OCI-LY7 (cell line): Measurements from ENCODE around the gene SPP2. TPM values are rescaled to one million over a fixed set of nuclear protein-coding genes. Genes with fewer than 3 reads are reported as not detected.

Experiments used
- BruUV-seq: library from RNA; stranded (reverse); fragments of 400-500 nt; replicated peaks from 2 replicates; lab custom pipeline; 2021; lab: Mats Ljungman, UMichigan
- CTCF ChIA-PET: fragments of 300-600 bp; sonication (Branson Sonifier 250); formaldehyde crosslinking; loops from one replicate; lab custom pipeline; 2022; ENCODE audit warnings: antibody characterized with exemption; ENCODE audit not compliant: unreplicated experiment; lab: Charles Lee
- POLR2A ChIA-PET: fragments of 300-600 bp; sonication (Branson Sonifier 250); formaldehyde crosslinking; loops from one replicate; lab custom pipeline; 2022; ENCODE audit warnings: antibody characterized with exemption; lab: Charles Lee
- DNase-seq: peaks from one replicate; pipeline ENCODE4 v3.0.0-alpha.2; 2015; ENCODE audit warnings: low spot score
- H2AFZ ChIP-seq: fragments of 200-600 bp; sonication (generic), shearing (Covaris generic); 2 replicates; pipeline ENCODE4 v1.6.1; 2014; ENCODE audit warnings: mild to moderate bottlenecking, antibody characterized with exemption, low read length, moderate library complexity
- H3K27ac ChIP-seq: fragments of 200-600 bp; sonication (generic); 2 replicates; pipeline ENCODE4 v1.5.1; 2014; ENCODE audit warnings: mixed run types, low read depth, mild to moderate bottlenecking, moderate library complexity, low read length, inconsistent platforms; ENCODE audit not compliant: poor library complexity, severe bottlenecking
- H3K36me3 ChIP-seq: fragments of 200-600 bp; sonication (generic); 2 replicates; pipeline ENCODE4 v1.6.1; 2014; ENCODE audit warnings: mild to moderate bottlenecking, antibody characterized with exemption, low read length, moderate library complexity, mixed read lengths; ENCODE audit not compliant: insufficient read depth
- H3K4me1 ChIP-seq: fragments of 200-600 bp; sonication (generic); 2 replicates; pipeline ENCODE4 v1.5.1; 2014; ENCODE audit warnings: mild to moderate bottlenecking, low read length; ENCODE audit not compliant: insufficient read depth, poor library complexity, severe bottlenecking
- H3K4me2 ChIP-seq: fragments of 200-600 bp; sonication (generic); 2 replicates; pipeline ENCODE4 v1.6.1; 2014; ENCODE audit warnings: mild to moderate bottlenecking, low read length
- H3K4me3 ChIP-seq: fragments of 200-600 bp; sonication (generic); 2 replicates; pipeline ENCODE4 v1.5.1; 2014; ENCODE audit warnings: mild to moderate bottlenecking, low read depth, low read length; ENCODE audit not compliant: poor library complexity, severe bottlenecking
- H3K79me2 ChIP-seq: fragments of 200-600 bp; sonication (generic); 2 replicates; pipeline ENCODE4 v1.6.1; 2016; ENCODE audit warnings: low read depth, mild to moderate bottlenecking, low read length, moderate library complexity, mixed read lengths; ENCODE audit not compliant: insufficient read depth
- H3K9me2 ChIP-seq: fragments of 200-600 bp; sonication (generic); 2 replicates; pipeline ENCODE4 v1.6.1; 2016; ENCODE audit warnings: mild to moderate bottlenecking, low read length, mixed read lengths; ENCODE audit not compliant: insufficient read depth
- H3K9me3 ChIP-seq: fragments of 200-600 bp; sonication (generic); 2 replicates; pipeline ENCODE4 v1.6.1; 2014; ENCODE audit warnings: mild to moderate bottlenecking, mixed run types, low read length, mixed read lengths
- H4K20me1 ChIP-seq: fragments of 200-600 bp; sonication (generic); 2 replicates; pipeline ENCODE4 v1.6.1; 2014; ENCODE audit warnings: mild to moderate bottlenecking, antibody characterized with exemption, low read length, moderate library complexity, mixed read lengths; ENCODE audit not compliant: insufficient read depth
- CTCF ChIP-seq: fragments of 200-600 bp; sonication (generic); conservative IDR thresholded peaks from 2 replicates; pipeline ENCODE4 v1.5.1; 2014; ENCODE audit warnings: mild to moderate bottlenecking, antibody characterized with exemption, low read length, moderate library complexity, mixed read lengths
- EZH2phosphoT487 ChIP-seq: fragments of 200-600 bp; sonication (generic); IDR thresholded peaks from 2 replicates; pipeline ENCODE4 v1.6.1; 2018; ENCODE audit warnings: low read depth, borderline replicate concordance, mild to moderate bottlenecking, mixed run types, antibody characterized with exemption, low read length, moderate library complexity, mixed read lengths
- intact Hi-C: fragments of 100-400 bp; cut with micrococcal nuclease; formaldehyde crosslinking; loops from one replicate; pipeline ENCODE4 v1.10.0; 2022; ENCODE audit not compliant: unreplicated experiment
- total RNA-seq, 2 experiments: library from RNA; depleted of rRNA in 1 of 2; stranded (reverse); fragments of >200 nt in 1 of 2; shearing (Covaris generic) in 1 of 2; gene quantifications; 2 replicates each; pipeline ENCODE4 v1.2.3, GENCODE V29; 2014 to 2022

The SPP2 gene
- total RNA-seq, 2 experiments from 2014 or later: not detected

- Histone ChIP-seq H3K4me1 (no peaks in the 10 kb centered on the region), H3K36me3 (no peaks in the 10 kb centered on the region), H4K20me1 (no peaks in the 10 kb centered on the region), H3K4me2 (no peak overlapping the region), H3K9me3 (no peaks in the 10 kb centered on the region), H3K27ac (no peak overlapping the region), H3K79me2 (no peaks in the 10 kb centered on the region), H3K4me3 (no peak overlapping the region), H3K9me2 (no peaks in the 10 kb centered on the region), H2AFZ (no peak overlapping the region)
- no TSS peak for BruUV-seq
- POLR2A ChIA-PET: no interaction called here
- TF ChIP-seq EZH2phosphoT487 (no peak), CTCF (no peak)
- CTCF ChIA-PET: no interaction called here
- intact Hi-C loops: no loop called here
- no peak for DNase-seq
Observed at GRCh38 chr2:234024304-234024703, 26.2 kb upstream of the SPP2 start.

- TF ChIP-seq EZH2phosphoT487: no peak
- TF ChIP-seq CTCF: no peak
- H3K4me2 ChIP-seq: no peak overlapping the region
- H4K20me1 ChIP-seq: no peaks in the 10 kb centered on the region
- H3K9me3 ChIP-seq: no peaks in the 10 kb centered on the region
- intact Hi-C loops: no loop called here
- ChIA-PET CTCF (no interaction called here), POLR2A (no interaction called here)
- H3K79me2 ChIP-seq: no peaks in the 10 kb centered on the region
- H3K9me2 ChIP-seq: no peaks in the 10 kb centered on the region
- H2AFZ ChIP-seq: no peak overlapping the region
- no peak overlapping the region for H3K4me3 ChIP-seq
- no peak overlapping the region for H3K27ac ChIP-seq
- no peak for DNase-seq
- no peaks in the 10 kb centered on the region for H3K36me3 ChIP-seq
- no peaks in the 10 kb centered on the region for H3K4me1 ChIP-seq
- BruUV-seq: no TSS peak
Observed at GRCh38 chr2:234025466-234025865, 25.0 kb upstream of the SPP2 start.

GRCh38 chr2:234025891-234026401, 24.6 kb upstream of the SPP2 start:
- BruUV-seq: no TSS peak
- POLR2A ChIA-PET: no interaction called here
- no peaks in the 10 kb centered on the region for H3K9me2 ChIP-seq
- no peak overlapping the region for H3K27ac ChIP-seq
- no peaks in the 10 kb centered on the region for H3K9me3 ChIP-seq
- no peak overlapping the region for H3K4me3 ChIP-seq
- H3K4me2 ChIP-seq: no peak overlapping the region
- CTCF ChIA-PET: no interaction called here
- DNase-seq: no peak
- no peak for TF ChIP-seq CTCF
- no peak for TF ChIP-seq EZH2phosphoT487
- intact Hi-C loops: no loop called here
- H4K20me1 ChIP-seq: no peaks in the 10 kb centered on the region
- no peaks in the 10 kb centered on the region for H3K4me1 ChIP-seq
- no peaks in the 10 kb centered on the region for H3K79me2 ChIP-seq
- H2AFZ ChIP-seq: no peak overlapping the region
- H3K36me3 ChIP-seq: no peaks in the 10 kb centered on the region
